GM19324 (cell line): ENCODE results near the gene CHRM5.
"Not testable (repeated sequence)": the region's sequence is repeated elsewhere in the genome, so short reads cannot be mapped to it uniquely, and the experiment has no call there.

Experiments used
- ATAC-seq: cut with Tn5 transposase; IDR thresholded peaks from one replicate; pipeline ENCODE4 v1.9.1; 2021; ENCODE audit warnings: mild to moderate bottlenecking, moderate library complexity; ENCODE audit not compliant: unreplicated experiment, low FRiP score

Gene CHRM5

GRCh38 chr15:33985751-33986150, 17.5 kb downstream of the CHRM5 start:
- ATAC-seq = no peak

- ATAC-seq = no peak
Measured at GRCh38 chr15:33987444-33987843, 19.1 kb downstream of the CHRM5 start.

GRCh38 chr15:33988384-33988783, 20.1 kb downstream of the CHRM5 start:
- ATAC-seq = no peak

- no peak for ATAC-seq
Measured at GRCh38 chr15:33994005-33994615, 25.8 kb downstream of the CHRM5 start.

- not testable (repeated sequence) for ATAC-seq
Measured at GRCh38 chr15:33995666-33996065, 27.4 kb downstream of the CHRM5 start.

GRCh38 chr15:34001536-34001935, 33.2 kb downstream of the CHRM5 start:
- no peak for ATAC-seq

- ATAC-seq = no peak
Measured at GRCh38 chr15:34006381-34006780, 38.1 kb downstream of the CHRM5 start.

- no peak for ATAC-seq
Measured at GRCh38 chr15:34009656-34010055, 41.4 kb downstream of the CHRM5 start.

- ATAC-seq = no peak
Measured at GRCh38 chr15:34010921-34011320, 42.6 kb downstream of the CHRM5 start.

GRCh38 chr15:34011481-34011880, 43.2 kb downstream of the CHRM5 start:
- no peak for ATAC-seq

GRCh38 chr15:34012461-34013028, 44.2 kb downstream of the CHRM5 start:
- ATAC-seq = no peak

- ATAC-seq = no peak
Measured at GRCh38 chr15:34013746-34014145, 45.4 kb downstream of the CHRM5 start.

- ATAC-seq = no peak
Measured at GRCh38 chr15:34014556-34014955, 46.3 kb downstream of the CHRM5 start.

GRCh38 chr15:34018021-34018645, 49.8 kb downstream of the CHRM5 start:
- ATAC-seq = no peak

GRCh38 chr15:34018738-34019137, 50.4 kb downstream of the CHRM5 start:
- ATAC-seq = not testable (repeated sequence)

GRCh38 chr15:34019369-34019990, 51.2 kb downstream of the CHRM5 start:
- ATAC-seq = no peak

GRCh38 chr15:34023907-34024306, 55.6 kb downstream of the CHRM5 start:
- ATAC-seq = no peak

GRCh38 chr15:34025252-34025651, 57.0 kb downstream of the CHRM5 start:
- ATAC-seq = no peak

- no peak for ATAC-seq
Measured at GRCh38 chr15:34027606-34028005, 59.3 kb downstream of the CHRM5 start.

GRCh38 chr15:34031987-34032760, 63.9 kb downstream of the CHRM5 start:
- no peak for ATAC-seq
